Spleen (tissue), 11 donors: Measurements from ENCODE around the gene PLPP2. TPM values are rescaled to one million over a fixed set of nuclear protein-coding genes. Genes with fewer than 3 reads are reported as not detected.

Experiments
- DNase-seq: peaks from one replicate; pipeline ENCODE4 v3.0.0-alpha.2; 2020
- H3K27ac ChIP-seq, 8 donors: fragments of 200-600 bp; sonication (generic) in 7 of 8; 1 replicate in 4 of 8; 2 replicates in 4 of 8; pipeline versions ENCODE4 v1.5.0 to v1.8.0; 2016 to 2021; ENCODE audit warnings: inconsistent platforms in 4 of 8, mild to moderate bottlenecking in 4 of 8, moderate library complexity in 1 of 8
- H3K27me3 ChIP-seq, 7 donors: fragments of 200-600 bp; sonication (generic) in 6 of 7; replicated peaks in 1 of 7; 1 replicate in 4 of 7; 2 replicates in 3 of 7; pipeline versions ENCODE4 v1.5.0 to v1.8.0; 2016 to 2021; ENCODE audit warnings: inconsistent platforms in 3 of 7, mild to moderate bottlenecking in 1 of 7
- H3K36me3 ChIP-seq, 6 donors: fragments of 200-600 bp; sonication (generic) in 5 of 6; 1 replicate in 4 of 6; 2 replicates in 2 of 6; pipeline versions ENCODE4 v1.5.0 to v1.8.0; 2016 to 2021; ENCODE audit warnings: inconsistent platforms in 2 of 6
- H3K4me1 ChIP-seq, 6 donors: fragments of 200-600 bp; sonication (generic) in 5 of 6; 1 replicate in 3 of 6; 2 replicates in 3 of 6; pipeline versions ENCODE4 v1.5.0 to v1.8.0; 2016 to 2021; ENCODE audit warnings: inconsistent platforms in 3 of 6
- H3K4me3 ChIP-seq, 8 donors: fragments of 200-600 bp; sonication (generic) in 7 of 8; 1 replicate in 4 of 8; 2 replicates in 4 of 8; pipeline versions ENCODE4 v1.5.0 to v1.8.0; 2016 to 2021; ENCODE audit warnings: inconsistent platforms in 4 of 8, mild to moderate bottlenecking in 4 of 8, moderate library complexity in 2 of 8
- H3K9me3 ChIP-seq, 8 donors: fragments of 200-600 bp; sonication (generic) in 7 of 8; 1 replicate in 4 of 8; 2 replicates in 4 of 8; pipeline versions ENCODE4 v1.5.0 to v1.8.0; 2016 to 2021; ENCODE audit warnings: inconsistent platforms in 4 of 8
- CTCF ChIP-seq, 11 experiments: fragments of 200-600 bp in 7 of 11; fragments of 450-650 bp in 4 of 11; sonication (generic) in 4 of 11; IDR thresholded peaks in 8 of 11; conservative IDR thresholded peaks in 3 of 11; 1 replicate in 7 of 11; 2 replicates in 4 of 11; pipeline versions ENCODE4 v1.4.0 to v1.8.0; 2016 to 2021; ENCODE audit warnings: antibody characterized with exemption in 11 of 11, inconsistent platforms in 4 of 11, mild to moderate bottlenecking in 1 of 11
- POLR2A ChIP-seq, 3 donors: fragments of 450-650 bp; IDR thresholded peaks; one replicate each; pipeline ENCODE4 v1.5.1; 2017; ENCODE audit warnings: antibody characterized with exemption in 3 of 3, mild to moderate bottlenecking in 1 of 3
- POLR2AphosphoS5 ChIP-seq, 3 donors: sonication (generic); formaldehyde crosslinking; IDR thresholded peaks; one replicate each; pipeline ENCODE4 v1.5.1; 2017; ENCODE audit warnings: antibody characterized with exemption in 3 of 3
- WGBS, 5 donors: extraction: QIAGEN DNeasy Blood & Tissue Kit in 3 of 5; methylation state at CpG; one replicate each; pipeline versions ENCODE4 v1.1.5 to v1.1.7; 2013 to 2018; 5-methylcytosine and 5-hydroxymethylcytosine counted together
- intact Hi-C: fragments of 100-400 bp; cut with DNase I; formaldehyde crosslinking; loops from one replicate; pipeline ENCODE4 v1.15.0; 2023; ENCODE audit warnings: low total_unique reads
- polyA plus RNA-seq, 3 donors: library from polyadenylated mRNA; stranded (reverse); fragments of 200-250 nt; gene quantifications; one replicate each; pipeline ENCODE4 v1.2.1, GENCODE V29; 2013
- total RNA-seq, 7 donors: library from RNA; depleted of rRNA in 3 of 7; stranded (reverse); fragments of >200 nt in 3 of 7; fragmentation: NEBNext Ultra II Directional in 4 of 7; extraction: Animal tissue kit (Norgen Biotek cat#: 25700) in 4 of 7; gene quantifications; one replicate each; pipeline versions ENCODE4 v1.1.0 to v1.2.1, GENCODE V29; 2016 to 2021
- donor health status: healthy with polysubstance abuse.
- donor health status: DM: no; HTN: no; CAD: no; lungs with moderate emphysema.
- donor health status: DM: no; HTN: no; CAD: no.
- donor health status: Bipolar disorder and iron deficiency.
- donor health status: healthy.
- donor health status: DM: no; HTN: no; CAD: no.
- donor health status: DM: yes; HTN: yes; CAD: no.

The PLPP2 gene
- total and polyA plus RNA-seq, 10 donors, result 1.2 to 27.7 (median 4.1) TPM

- intact Hi-C loops, result no loop called here
- 75 to 89% (median 85%) methylated on average over 8 of the region's 8 CpGs for WGBS, 5 donors
- H3K4me3 ChIP-seq, result no peak overlapping the region
- DNase-seq, result no peak
- peak overlapping the region in 6 of 8 donors; percentile 41 to 75 (median 54) for H3K27ac ChIP-seq
- no peaks in the 10 kb centered on the region for H3K27me3 ChIP-seq
- H3K9me3 ChIP-seq, result peaks cover 0 to 8% (median 5%) of the 10 kb centered on the region in 8 donors
- no peak for TF ChIP-seq POLR2AphosphoS5 (IDR thresholded peaks at IDR 0.05)
- TF ChIP-seq CTCF (IDR thresholded peaks at IDR 0.05 in 8 of 11, conservative IDR thresholded peaks at IDR 0.05 in 3 of 11), result no peak
- TF ChIP-seq POLR2A (IDR thresholded peaks at IDR 0.05), result no peak
- peaks cover 0 to 25% (median 7%) of the 10 kb centered on the region in 6 donors for H3K4me1 ChIP-seq
- peaks cover 0 to 94% (median 43%) of the 10 kb centered on the region in 6 donors for H3K36me3 ChIP-seq
Measured at GRCh38 chr19:315811-316210, 24.6 kb upstream of the PLPP2 start.

- H3K4me3 ChIP-seq, result no peak overlapping the region
- H3K9me3 ChIP-seq, result peaks cover 0 to 7% (median 2%) of the 10 kb centered on the region in 8 donors
- peaks cover 0 to 89% (median 40%) of the 10 kb centered on the region in 6 donors for H3K36me3 ChIP-seq
- 84 to 91% (median 88%) methylated on average over 22 of the region's 22 CpGs for WGBS, 5 donors
- intact Hi-C loops, result no loop called here
- TF ChIP-seq POLR2AphosphoS5 (IDR thresholded peaks at IDR 0.05) (no peak), POLR2A (IDR thresholded peaks at IDR 0.05) (no peak), CTCF (IDR thresholded peaks at IDR 0.05 in 8 of 11, conservative IDR thresholded peaks at IDR 0.05 in 3 of 11) (no peak)
- peaks cover 0 to 25% (median 7%) of the 10 kb centered on the region in 6 donors for H3K4me1 ChIP-seq
- H3K27me3 ChIP-seq, result no peaks in the 10 kb centered on the region
- DNase-seq, result peak; percentile 47
- peak overlapping the region in 5 of 8 donors; percentile 58 to 75 (median 70) for H3K27ac ChIP-seq
Measured at GRCh38 chr19:313988-314815, 23.0 kb upstream of the PLPP2 start.

GRCh38 chr19:313169-313987 is 22.2 kb upstream of the PLPP2 start:
- Histone ChIP-seq H3K27ac (peak overlapping the region in 6 of 8 donors; percentile 15 to 75 (median 68)), H3K4me1 (peaks cover 0 to 26% (median 7%) of the 10 kb centered on the region in 6 donors), H3K36me3 (peaks cover 0 to 89% (median 45%) of the 10 kb centered on the region in 6 donors), H3K9me3 (peaks cover 0 to 7% (median 2%) of the 10 kb centered on the region in 8 donors), H3K4me3 (no peak overlapping the region), H3K27me3 (no peaks in the 10 kb centered on the region)
- WGBS, 5 donors, result 71 to 86% (median 78%) methylated on average over 22 to 23 of the region's 23 CpGs
- TF ChIP-seq CTCF (IDR thresholded peaks at IDR 0.05 in 8 of 11, conservative IDR thresholded peaks at IDR 0.05 in 3 of 11) (no peak), POLR2AphosphoS5 (IDR thresholded peaks at IDR 0.05) (peak; percentile 74 to 79 (median 79))
- intact Hi-C loops, result no loop called here
- DNase-seq, result peak; percentile 82
